Epithelial cell of proximal tubule (primary cell): ENCODE measurements around the gene PSIP1. TPM values are rescaled to one million over a fixed set of nuclear protein-coding genes. Genes with fewer than 3 reads are reported as not detected.
"Not testable (repeated sequence)": the region's sequence is repeated elsewhere in the genome, so short reads cannot be mapped to it uniquely, and the experiment has no call there.

Experiments
- DNase-seq: peaks from one replicate; pipeline ENCODE4 v3.0.0-alpha.2; 2011; ENCODE audit warnings: low read depth
- H3K4me3 ChIP-seq: 2 replicates; pipeline ENCODE4 v1.5.1; 2011; ENCODE audit warnings: low read depth, mild to moderate bottlenecking, low read length
- total RNA-seq: library from RNA; depleted of rRNA; stranded (reverse); fragments of >200 nt; gene quantifications from 2 replicates; pipeline ENCODE4 v1.2.3, GENCODE V29; 2015
- TF ChIP-seq, protein P1 (sequence below): conservative IDR thresholded peaks from 2 replicates; pipeline ENCODE4 v1.5.1; 2012; ENCODE audit warnings: low read depth, mild to moderate bottlenecking, low read length

Gene PSIP1
- total RNA-seq, 1 donor from 2014 or later, result 69.8 TPM

DNA sequence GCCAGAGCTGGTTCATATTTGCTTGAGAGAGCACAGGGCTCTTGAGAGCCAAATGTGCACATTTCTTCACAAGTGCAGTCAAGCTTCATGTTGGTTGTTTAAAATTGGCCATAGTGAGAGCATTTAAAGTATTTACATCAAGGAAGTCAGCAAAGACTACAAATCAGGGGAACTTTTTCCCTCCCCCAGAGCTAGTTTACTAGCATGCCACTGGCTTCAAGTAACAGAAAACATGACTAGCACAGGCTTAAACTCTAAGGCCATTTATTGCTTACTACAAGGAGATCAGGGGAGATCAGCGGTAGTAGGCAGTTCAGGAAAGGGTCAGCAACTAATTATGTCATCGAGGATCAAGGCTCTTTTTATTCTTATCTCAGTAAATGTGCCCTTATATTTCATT lies 31.1 kb upstream of the PSIP1 start:
- DNase-seq, result no peak
- H3K4me3 ChIP-seq, result no peak overlapping the region
- TF ChIP-seq, protein P1, sequence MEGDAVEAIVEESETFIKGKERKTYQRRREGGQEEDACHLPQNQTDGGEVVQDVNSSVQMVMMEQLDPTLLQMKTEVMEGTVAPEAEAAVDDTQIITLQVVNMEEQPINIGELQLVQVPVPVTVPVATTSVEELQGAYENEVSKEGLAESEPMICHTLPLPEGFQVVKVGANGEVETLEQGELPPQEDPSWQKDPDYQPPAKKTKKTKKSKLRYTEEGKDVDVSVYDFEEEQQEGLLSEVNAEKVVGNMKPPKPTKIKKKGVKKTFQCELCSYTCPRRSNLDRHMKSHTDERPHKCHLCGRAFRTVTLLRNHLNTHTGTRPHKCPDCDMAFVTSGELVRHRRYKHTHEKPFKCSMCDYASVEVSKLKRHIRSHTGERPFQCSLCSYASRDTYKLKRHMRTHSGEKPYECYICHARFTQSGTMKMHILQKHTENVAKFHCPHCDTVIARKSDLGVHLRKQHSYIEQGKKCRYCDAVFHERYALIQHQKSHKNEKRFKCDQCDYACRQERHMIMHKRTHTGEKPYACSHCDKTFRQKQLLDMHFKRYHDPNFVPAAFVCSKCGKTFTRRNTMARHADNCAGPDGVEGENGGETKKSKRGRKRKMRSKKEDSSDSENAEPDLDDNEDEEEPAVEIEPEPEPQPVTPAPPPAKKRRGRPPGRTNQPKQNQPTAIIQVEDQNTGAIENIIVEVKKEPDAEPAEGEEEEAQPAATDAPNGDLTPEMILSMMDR, result no peak

DNA sequence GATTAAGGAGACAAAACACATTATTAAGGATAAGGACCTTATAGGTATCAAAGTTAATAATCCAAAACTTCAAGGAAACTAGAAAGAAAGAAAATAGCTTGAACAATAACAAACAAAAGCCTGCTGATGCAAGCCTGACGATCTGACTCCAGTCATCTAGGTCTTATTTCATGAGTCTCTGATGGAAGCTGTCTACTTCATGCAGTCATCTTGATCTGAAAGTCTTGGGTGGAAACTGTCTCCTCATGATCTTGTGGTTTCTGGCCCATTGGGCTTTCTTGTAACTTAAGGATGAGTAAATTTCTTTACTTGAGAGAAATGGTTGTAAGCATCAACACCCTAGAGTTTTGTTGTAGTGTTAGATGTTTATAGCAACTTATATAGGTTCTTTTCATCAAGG lies 20.6 kb upstream of the PSIP1 start:
- no peak for DNase-seq
- H3K4me3 ChIP-seq, result no peak overlapping the region
- TF ChIP-seq, protein P1, result no peak

DNA sequence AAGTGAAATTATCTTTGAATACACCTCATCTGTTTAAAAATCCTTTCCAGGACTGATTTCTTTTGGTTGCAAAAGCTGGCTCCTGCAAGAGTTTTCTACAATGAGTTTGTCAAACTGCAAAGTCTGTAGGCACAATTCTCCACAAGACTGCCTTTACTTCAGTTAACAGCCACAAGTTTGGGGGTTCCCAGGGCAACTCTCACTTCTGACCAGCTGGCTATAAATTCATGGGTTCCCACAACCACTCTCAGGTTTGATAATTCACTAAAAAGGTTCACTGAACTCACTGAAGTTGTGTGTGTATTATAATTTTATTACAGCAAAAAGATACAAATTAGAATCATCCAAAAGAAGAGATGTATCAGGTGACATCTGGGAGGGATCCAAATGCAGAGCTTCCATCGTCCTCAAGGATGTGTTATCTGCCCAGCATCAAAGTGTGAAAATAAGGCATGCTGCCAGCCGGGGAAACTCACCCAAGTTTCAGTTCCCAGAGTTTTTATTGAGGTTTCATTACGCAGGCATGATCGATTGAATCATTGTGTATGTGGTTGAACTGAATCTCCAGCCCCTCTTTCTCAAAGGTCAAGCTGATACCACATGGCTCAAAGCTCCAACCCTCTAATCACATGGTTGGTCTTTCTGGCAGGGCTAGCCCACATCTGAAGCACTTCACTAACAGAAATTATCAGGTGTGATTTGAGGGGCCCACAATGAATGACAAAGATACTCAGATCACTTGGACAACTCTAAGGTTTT lies 19.0 kb upstream of the PSIP1 start:
- TF ChIP-seq, protein P1, result no peak
- no peak for DNase-seq
- H3K4me3 ChIP-seq, result no peak overlapping the region

DNA sequence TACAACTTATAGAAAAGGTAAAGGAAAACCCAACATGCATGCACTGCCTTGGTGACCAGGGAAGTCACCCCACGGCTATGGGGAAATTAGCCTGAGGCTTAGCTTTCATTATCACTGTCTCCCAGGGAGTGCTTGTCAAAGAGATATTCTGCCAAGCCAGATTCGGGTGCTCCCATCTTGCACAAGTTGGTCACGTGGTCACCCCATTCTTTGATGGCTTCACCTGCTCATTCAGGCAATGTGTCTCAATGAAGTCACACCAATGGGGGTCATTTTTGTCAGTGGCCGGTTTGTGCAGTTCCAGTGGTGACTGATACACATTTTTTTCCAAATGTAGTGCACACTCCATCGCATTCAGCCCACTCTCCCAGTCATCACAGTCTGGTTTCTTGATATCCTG lies 16.3 kb upstream of the PSIP1 start:
- not testable (repeated sequence) for H3K4me3 ChIP-seq, DNase-seq

DNA sequence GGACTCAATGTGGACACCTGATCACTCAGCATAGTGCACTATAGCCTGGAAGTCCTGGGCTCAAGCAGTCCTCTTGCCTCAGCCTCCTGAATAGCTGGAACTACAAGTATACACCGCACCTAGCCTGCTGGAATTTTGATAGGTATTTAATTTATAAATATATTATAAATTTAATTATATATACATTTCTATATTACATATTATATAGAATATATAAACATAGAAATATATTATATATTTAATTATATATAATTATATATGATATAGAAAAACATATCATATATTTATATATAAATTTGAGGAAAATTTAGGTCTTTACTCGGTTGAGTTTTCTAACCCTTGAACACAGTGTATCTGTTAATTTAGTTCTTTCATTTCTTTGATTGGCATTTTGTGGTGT lies 15.2 kb upstream of the PSIP1 start:
- DNase-seq, result no peak
- no peak overlapping the region for H3K4me3 ChIP-seq
- TF ChIP-seq, protein P1, result no peak

DNA sequence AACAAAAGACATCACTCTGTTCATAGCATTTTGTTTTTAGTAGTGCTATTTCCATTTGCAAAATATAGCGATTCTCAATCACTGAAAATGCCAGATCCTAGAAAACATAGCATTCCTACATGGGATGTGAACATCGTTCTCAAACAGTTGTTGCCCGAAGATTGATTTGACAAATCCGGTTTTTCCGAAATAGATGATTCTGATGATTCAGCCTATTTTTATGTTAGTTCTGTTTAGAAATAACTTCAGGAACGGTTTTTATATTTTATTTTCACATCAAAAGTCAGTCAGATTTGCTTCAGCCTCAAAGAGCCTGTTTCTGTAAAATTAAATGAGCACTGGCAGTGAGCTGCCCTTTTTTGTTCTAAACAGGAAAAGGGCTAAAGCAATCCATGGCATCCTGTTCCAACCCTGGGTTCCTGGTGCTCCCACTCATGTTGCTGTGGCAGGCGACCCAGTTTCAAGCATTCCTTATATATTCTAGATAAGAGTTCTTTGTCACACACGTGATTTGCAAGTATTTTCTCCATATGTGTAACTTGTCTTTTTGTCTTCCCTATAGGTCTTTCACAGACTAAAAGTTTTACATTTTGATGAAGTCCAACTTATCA lies 14.2 kb upstream of the PSIP1 start:
- DNase-seq, result no peak
- H3K4me3 ChIP-seq, result no peak overlapping the region
- TF ChIP-seq, protein P1, result no peak

DNA sequence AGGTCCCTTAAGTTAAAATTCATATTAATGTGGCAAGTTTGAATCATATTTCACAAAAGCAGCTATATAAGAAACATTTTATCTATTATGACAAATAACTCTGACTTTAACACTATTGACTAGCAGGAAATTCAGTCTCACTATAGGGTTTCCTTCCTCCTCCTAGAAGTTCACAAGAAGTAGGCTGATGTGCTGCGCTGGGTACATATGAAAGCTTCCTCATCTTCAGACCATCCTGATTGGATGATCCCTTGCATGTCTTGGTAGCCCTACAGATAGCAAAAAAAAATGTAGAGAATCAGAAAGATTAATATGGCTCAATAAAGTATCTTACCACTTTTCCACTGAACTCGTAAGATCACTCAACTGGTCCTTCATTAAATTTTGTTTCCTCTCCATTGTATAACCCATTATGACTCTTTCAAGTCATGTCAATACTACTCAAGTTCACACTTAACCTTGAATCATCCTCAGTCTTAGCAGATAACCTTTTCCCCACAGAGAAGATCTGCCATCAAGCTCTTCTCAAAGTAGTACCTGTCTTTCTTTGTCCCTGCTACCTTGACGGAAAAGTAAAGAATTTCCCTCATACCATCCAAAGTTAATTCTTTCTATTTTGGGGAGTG lies 11.5 kb upstream of the PSIP1 start:
- no peak for DNase-seq
- no peak overlapping the region for H3K4me3 ChIP-seq
- TF ChIP-seq, protein P1, result no peak
